ENCODE results near the gene POLR1B.

DNA sequence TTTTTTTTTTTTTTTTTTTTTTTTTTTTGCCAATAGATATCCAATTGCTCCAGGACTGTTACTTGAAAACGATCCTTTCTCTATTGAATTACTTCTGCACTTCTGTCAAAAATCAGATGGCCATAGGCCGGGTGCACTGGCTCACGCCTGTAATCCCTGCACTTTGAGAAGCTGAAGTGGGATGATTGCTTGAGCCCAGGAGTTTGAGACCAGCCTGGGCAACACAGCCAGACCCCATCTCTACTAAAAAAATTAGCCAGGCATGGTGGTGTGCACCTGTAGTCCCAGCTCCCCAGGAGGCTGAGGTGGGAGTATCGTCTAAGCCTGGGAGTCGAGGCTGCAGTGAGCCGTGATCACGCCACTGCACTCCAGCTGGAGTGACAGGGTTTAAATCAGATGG is 37.8 kb downstream of the POLR1B start:
- TF ChIP-seq, protein P1, sequence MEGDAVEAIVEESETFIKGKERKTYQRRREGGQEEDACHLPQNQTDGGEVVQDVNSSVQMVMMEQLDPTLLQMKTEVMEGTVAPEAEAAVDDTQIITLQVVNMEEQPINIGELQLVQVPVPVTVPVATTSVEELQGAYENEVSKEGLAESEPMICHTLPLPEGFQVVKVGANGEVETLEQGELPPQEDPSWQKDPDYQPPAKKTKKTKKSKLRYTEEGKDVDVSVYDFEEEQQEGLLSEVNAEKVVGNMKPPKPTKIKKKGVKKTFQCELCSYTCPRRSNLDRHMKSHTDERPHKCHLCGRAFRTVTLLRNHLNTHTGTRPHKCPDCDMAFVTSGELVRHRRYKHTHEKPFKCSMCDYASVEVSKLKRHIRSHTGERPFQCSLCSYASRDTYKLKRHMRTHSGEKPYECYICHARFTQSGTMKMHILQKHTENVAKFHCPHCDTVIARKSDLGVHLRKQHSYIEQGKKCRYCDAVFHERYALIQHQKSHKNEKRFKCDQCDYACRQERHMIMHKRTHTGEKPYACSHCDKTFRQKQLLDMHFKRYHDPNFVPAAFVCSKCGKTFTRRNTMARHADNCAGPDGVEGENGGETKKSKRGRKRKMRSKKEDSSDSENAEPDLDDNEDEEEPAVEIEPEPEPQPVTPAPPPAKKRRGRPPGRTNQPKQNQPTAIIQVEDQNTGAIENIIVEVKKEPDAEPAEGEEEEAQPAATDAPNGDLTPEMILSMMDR (conservative IDR thresholded peaks at IDR 0.05; ENCODE audit: low read depth, low read length): no peak
- TF ChIP-seq EZH2 (IDR thresholded peaks at IDR 0.05; ENCODE audit: borderline replicate concordance, low read depth, low read length, poor library complexity, severe bottlenecking): no peak

Data from A673 (cell line).